Panc1 (cell line): ENCODE data around the gene PRSS3. TPM values are rescaled to one million over a fixed set of nuclear protein-coding genes. Genes with fewer than 3 reads are reported as not detected.
"Not testable (repeated sequence)": the region's sequence is repeated elsewhere in the genome, so short reads cannot be mapped to it uniquely, and the experiment has no call there.

Source experiments
- ATAC-seq: fragments of 200-7000 bp; cut with Tn5 transposase; 2 replicates; pipeline ENCODE4 v1.9.1; 2020; ENCODE audit warnings: mild to moderate bottlenecking, moderate library complexity
- BruUV-seq: library from RNA; stranded (reverse); fragments of 400-500 nt; replicated peaks from 2 replicates; lab custom pipeline; 2021; lab: Mats Ljungman, UMichigan
- CTCF ChIA-PET: fragments of 300-600 bp; sonication (Branson Sonifier 250); formaldehyde crosslinking; loops from one replicate; lab custom pipeline; 2022; ENCODE audit warnings: antibody characterized with exemption; lab: Charles Lee
- POLR2A ChIA-PET: fragments of 300-600 bp; sonication (Branson Sonifier 250); formaldehyde crosslinking; loops from one replicate; lab custom pipeline; 2022; ENCODE audit warnings: antibody characterized with exemption; lab: Charles Lee
- DNase-seq: peaks from one replicate; pipeline ENCODE4 v3.0.0-alpha.2; 2010; ENCODE audit warnings: low read depth, low spot score
- H3K27ac ChIP-seq: 2 replicates; pipeline ENCODE4 v1.5.1; 2011; ENCODE audit warnings: mild to moderate bottlenecking, low read length, inconsistent platforms
- H3K27me3 ChIP-seq: fragments of 200-500 bp; sonication (Bioruptor generic); 2 replicates; pipeline ENCODE4 v1.6.0; 2014; ENCODE audit warnings: low read length, inconsistent platforms; ENCODE audit not compliant: control insufficient read depth, insufficient read depth
- H3K36me3 ChIP-seq: fragments of 200-500 bp; sonication (Bioruptor generic); 2 replicates; pipeline ENCODE4 v1.5.1; 2014; ENCODE audit warnings: inconsistent platforms, mild to moderate bottlenecking, low read length, moderate library complexity; ENCODE audit not compliant: control insufficient read depth, insufficient read depth
- H3K4me1 ChIP-seq: 2 replicates; pipeline ENCODE4 v1.5.1; 2011; ENCODE audit warnings: inconsistent platforms, mild to moderate bottlenecking, low read length, moderate library complexity; ENCODE audit not compliant: control insufficient read depth, insufficient read depth
- H3K4me3 ChIP-seq, 2 experiments: 2 replicates each; pipeline ENCODE4 v1.5.1; 2011 to 2012; ENCODE audit warnings: low read depth in 2 of 2, low read length in 2 of 2, mild to moderate bottlenecking in 2 of 2, inconsistent platforms in 1 of 2, moderate library complexity in 1 of 2
- H3K9me3 ChIP-seq: fragments of 200-500 bp; sonication (Bioruptor generic); 2 replicates; pipeline ENCODE4 v1.5.1; 2014; ENCODE audit warnings: low read depth, mild to moderate bottlenecking, inconsistent platforms, low read length, moderate library complexity; ENCODE audit not compliant: control insufficient read depth, insufficient read depth
- CTCF ChIP-seq: fragments of 450-650 bp; IDR thresholded peaks from 2 replicates; pipeline ENCODE4 v1.5.1; 2017; ENCODE audit warnings: mild to moderate bottlenecking
- POLR2AphosphoS5 ChIP-seq: IDR thresholded peaks from 2 replicates; pipeline ENCODE4 v1.6.1; 2012; ENCODE audit warnings: mild to moderate bottlenecking, low read depth, low read length, moderate library complexity
- REST ChIP-seq, 2 experiments: IDR thresholded peaks; 2 replicates each; pipeline ENCODE4 v1.6.1; 2011 to 2012; ENCODE audit warnings: low read depth in 2 of 2, control low read depth in 1 of 2, low read length in 1 of 2, mild to moderate bottlenecking in 1 of 2, moderate library complexity in 1 of 2; ENCODE audit not compliant: insufficient read depth in 1 of 2
- SIN3A ChIP-seq: IDR thresholded peaks from 2 replicates; pipeline ENCODE4 v1.6.1; 2012; ENCODE audit warnings: low read depth, mild to moderate bottlenecking, low read length, moderate library complexity, borderline replicate concordance; ENCODE audit not compliant: insufficient read depth
- TCF7L2 ChIP-seq: IDR thresholded peaks from 2 replicates; pipeline ENCODE4 v1.6.1; 2011; ENCODE audit warnings: mild to moderate bottlenecking, low read depth, low read length, inconsistent platforms
- in situ Hi-C: cut with HindIII; loops from 2 replicates; pipeline ENCODE4 v1.10.0; 2016; ENCODE audit warnings: low sequenced_read_pairs, low pct_unique_long_range_greater_than_20kb
- intact Hi-C: fragments of 100-400 bp; cut with micrococcal nuclease; formaldehyde crosslinking; loops from one replicate; pipeline ENCODE4 v1.10.0; 2022; ENCODE audit not compliant: unreplicated experiment
- total RNA-seq: library from RNA; stranded (reverse); gene quantifications from one replicate; pipeline ENCODE4 v1.2.1, GENCODE V29; 2021; ENCODE audit not compliant: unreplicated experiment

Gene PRSS3
- total RNA-seq, 1 experiment from 2014 or later = 1.0 TPM

- intact Hi-C loops, H3K27ac ChIP-seq, H3K27me3 ChIP-seq, DNase-seq, POLR2A ChIA-PET, H3K4me3 ChIP-seq, CTCF ChIA-PET, H3K4me1 ChIP-seq, BruUV-seq, ATAC-seq, H3K9me3 ChIP-seq, H3K36me3 ChIP-seq, in situ Hi-C loops: not testable (repeated sequence)
Observed at GRCh38 chr9:33804196-33804595, 8.8 kb downstream of the PRSS3 start.

GRCh38 chr9:33807156-33807555 is 11.8 kb downstream of the PRSS3 start:
- H3K27ac ChIP-seq = peak overlapping the region; percentile 20; the same call in 1 of the 2 replicates
- H3K4me1 ChIP-seq, in situ Hi-C loops, H3K9me3 ChIP-seq, H3K36me3 ChIP-seq, H3K27me3 ChIP-seq, BruUV-seq, H3K4me3 ChIP-seq, intact Hi-C loops, DNase-seq: not testable (repeated sequence)
- POLR2A ChIA-PET = interaction anchor here (0.6 kb wide), 2 partner anchors 60 to 394 kb away, joined by 3 to 6 read pairs; no protein-coding TSS in a partner anchor
- ATAC-seq = peak; percentile 95
- CTCF ChIA-PET = interaction anchor here (0.7 kb wide), 2 partner anchors 16 to 117 kb away, joined by 3 to 4 read pairs; no protein-coding TSS in a partner anchor

- H3K4me1 ChIP-seq, H3K27ac ChIP-seq, DNase-seq, H3K4me3 ChIP-seq, in situ Hi-C loops, H3K27me3 ChIP-seq, POLR2A ChIA-PET, BruUV-seq, ATAC-seq, intact Hi-C loops, H3K9me3 ChIP-seq, H3K36me3 ChIP-seq: not testable (repeated sequence)
- CTCF ChIA-PET = interaction anchor here (0.6 kb wide), 1 partner anchor 43 kb away, joined by 3 read pairs; no protein-coding TSS in a partner anchor
Observed at GRCh38 chr9:33808979-33809322, 13.6 kb downstream of the PRSS3 start.

- H3K9me3 ChIP-seq = no peaks in the 10 kb centered on the region
- no peak overlapping the region for H3K27ac ChIP-seq
- in situ Hi-C loops (no loop called here), intact Hi-C loops (no loop called here)
- no peaks in the 10 kb centered on the region for H3K27me3 ChIP-seq
- H3K4me1 ChIP-seq = peaks cover 15% of the 10 kb centered on the region
- no TSS peak for BruUV-seq
- no peak for TF ChIP-seq REST (IDR thresholded peaks at IDR 0.05; ENCODE audit: insufficient read depth in 1 of 2, low read depth in 2 of 2, low read length in 1 of 2)
- no peak for TF ChIP-seq TCF7L2
- no peak for TF ChIP-seq POLR2AphosphoS5
- no peak for TF ChIP-seq SIN3A
- no peak for TF ChIP-seq CTCF
- H3K36me3 ChIP-seq = no peaks in the 10 kb centered on the region
- DNase-seq = no peak
- ChIA-PET CTCF (interaction anchor here (0.6 kb wide), 1 partner anchor 43 kb away, joined by 3 read pairs; no protein-coding TSS in a partner anchor), POLR2A (no interaction called here)
- no peak overlapping the region for H3K4me3 ChIP-seq
- no peak for ATAC-seq
Observed at GRCh38 chr9:33809506-33809905, 14.1 kb downstream of the PRSS3 start.
